ENCODE measurements around the gene ADPRHL1.

GRCh38 chr13:113364901-113365582 is 88.2 kb downstream of the ADPRHL1 start:
- TF ChIP-seq POLR2A (IDR thresholded peaks at IDR 0.05) (no peak), CTCF (IDR thresholded peaks at IDR 0.05) (no peak)
